B cell (primary cell): ENCODE measurements around the gene KBTBD13. TPM values are rescaled to one million over a fixed set of nuclear protein-coding genes. Genes with fewer than 3 reads are reported as not detected.

Experiments used
- ATAC-seq: fragments of 200-7000 bp; cut with Tn5 transposase; one replicate; pipeline ENCODE4 v1.10.0; 2021; ENCODE audit warnings: low read depth, mild to moderate bottlenecking, moderate number of reproducible peaks, moderate library complexity
- CTCF ChIA-PET: fragments of 350-600 bp; sonication (Branson Sonifier 250); formaldehyde crosslinking; loops from one replicate; lab custom pipeline; 2021; ENCODE audit warnings: antibody characterized with exemption, inconsistent platforms; lab: Charles Lee
- POLR2A ChIA-PET: fragments of 350-600 bp; sonication (Branson Sonifier 250); formaldehyde crosslinking; loops from one replicate; lab custom pipeline; 2021; ENCODE audit warnings: antibody characterized with exemption; lab: Charles Lee
- DNase-seq: peaks from one replicate; pipeline ENCODE4 v3.0.0; 2013
- H2AFZ ChIP-seq: 2 replicates; pipeline ENCODE4 v1.6.1; 2012; ENCODE audit warnings: mild to moderate bottlenecking, low read depth, low read length; ENCODE audit not compliant: insufficient read depth, poor library complexity, severe bottlenecking
- H3K27ac ChIP-seq, 2 donors: 1 replicate in 1 of 2; 2 replicates in 1 of 2; pipeline ENCODE4 v1.5.1; 2012 to 2013; ENCODE audit warnings: low read length in 2 of 2, mild to moderate bottlenecking in 2 of 2, moderate library complexity in 1 of 2
- H3K27me3 ChIP-seq, 4 experiments: fragments of 200-600 bp in 1 of 4; sonication (generic) in 1 of 4; replicated peaks in 1 of 4; 1 replicate in 2 of 4; 2 replicates in 2 of 4; pipeline versions ENCODE4 v1.6.1 to v1.7.0; 2013 to 2016; ENCODE audit warnings: low read length in 3 of 4, mild to moderate bottlenecking in 2 of 4, mixed read lengths in 1 of 4, moderate library complexity in 1 of 4; ENCODE audit not compliant: insufficient read depth in 4 of 4, control insufficient read depth in 3 of 4; ENCODE audit errors: control extremely low read depth in 1 of 4
- H3K36me3 ChIP-seq, 2 experiments: replicated peaks in 1 of 2; 1 replicate in 1 of 2; 2 replicates in 1 of 2; pipeline versions ENCODE4 v1.6.1 to v1.7.1; 2013; ENCODE audit warnings: low read length in 1 of 2; ENCODE audit not compliant: insufficient read depth in 2 of 2, control insufficient read depth in 1 of 2; ENCODE audit errors: control extremely low read depth in 1 of 2, extremely low read depth in 1 of 2
- H3K4me1 ChIP-seq, 2 donors: fragments of 200-600 bp in 1 of 2; sonication (generic) in 1 of 2; 1 replicate in 1 of 2; 2 replicates in 1 of 2; pipeline versions ENCODE4 v1.5.1 to v1.6.1; 2013 to 2017; ENCODE audit warnings: low read length in 2 of 2; ENCODE audit not compliant: control insufficient read depth in 2 of 2, insufficient read depth in 2 of 2
- H3K4me2 ChIP-seq: replicated peaks from 2 replicates; pipeline ENCODE3; 2012; ENCODE audit warnings: mild to moderate bottlenecking, low read depth, low read length; ENCODE audit not compliant: poor library complexity, severe bottlenecking
- H3K4me3 ChIP-seq, 5 experiments: fragments of 200-600 bp in 1 of 5; sonication (generic) in 1 of 5; 1 replicate in 3 of 5; 2 replicates in 2 of 5; pipeline versions ENCODE4 v1.5.1 to v1.7.0; 2011 to 2016; ENCODE audit warnings: low read length in 4 of 5, mild to moderate bottlenecking in 4 of 5, low read depth in 2 of 5, control low read depth in 1 of 5, moderate library complexity in 1 of 5; ENCODE audit not compliant: insufficient read depth in 1 of 5; ENCODE audit errors: control extremely low read depth in 1 of 5, extremely low read depth in 1 of 5
- H3K79me2 ChIP-seq: fragments of 200-600 bp; sonication (generic); one replicate; pipeline ENCODE4 v1.6.0; 2016; ENCODE audit warnings: low read length; ENCODE audit not compliant: control insufficient read depth, insufficient read depth
- H3K9ac ChIP-seq: fragments of 200-600 bp; sonication (generic); 2 replicates; pipeline ENCODE4 v1.6.1; 2017; ENCODE audit warnings: mild to moderate bottlenecking, low read length, moderate library complexity
- H3K9me3 ChIP-seq, 3 donors: one replicate each; pipeline versions ENCODE4 v1.6.1 to v1.7.1; 2013; ENCODE audit warnings: low read length in 2 of 3; ENCODE audit not compliant: control insufficient read depth in 2 of 3, insufficient read depth in 1 of 3; ENCODE audit errors: control extremely low read depth in 1 of 3
- H4K20me1 ChIP-seq: 2 replicates; pipeline ENCODE4 v1.6.0; 2012; ENCODE audit warnings: mild to moderate bottlenecking, low read length; ENCODE audit not compliant: insufficient read depth, control insufficient read depth, poor library complexity, severe bottlenecking
- H3K27ac Mint-ChIP-seq: one replicate; pipeline ENCODE4 v1.8.0; 2021; ENCODE audit warnings: mixed read lengths
- H3K27me3 Mint-ChIP-seq: one replicate; pipeline ENCODE4 v1.8.0; 2021; ENCODE audit warnings: mixed read lengths
- H3K4me1 Mint-ChIP-seq: one replicate; pipeline ENCODE4 v1.8.0; 2021; ENCODE audit warnings: mixed read lengths
- H3K4me3 Mint-ChIP-seq: one replicate; pipeline ENCODE4 v1.8.0; 2021; ENCODE audit warnings: mixed read lengths
- H3K9me3 Mint-ChIP-seq: one replicate; pipeline ENCODE4 v1.8.0; 2022; ENCODE audit warnings: mixed read lengths; ENCODE audit not compliant: insufficient read depth
- CTCF ChIP-seq: fragments of 200-600 bp; IDR thresholded peaks from one replicate; pipeline ENCODE4 v1.8.0; 2022; ENCODE audit warnings: antibody characterized with exemption, mild to moderate bottlenecking
- EZH2 ChIP-seq: IDR thresholded peaks from 2 replicates; pipeline ENCODE4 v1.6.1; 2012; ENCODE audit warnings: borderline replicate concordance, low read depth, mild to moderate bottlenecking, moderate library complexity, low read length; ENCODE audit not compliant: insufficient read depth, poor library complexity, severe bottlenecking
- WGBS: methylation state at CpG from one replicate; pipeline ENCODE4 v1.1.5; 2013; ENCODE audit warnings: missing lambda C conversion rate; ENCODE audit not compliant: insufficient coverage; 5-methylcytosine and 5-hydroxymethylcytosine counted together
- intact Hi-C: fragments of 100-400 bp; cut with micrococcal nuclease; formaldehyde crosslinking; loops from one replicate; pipeline ENCODE4 v1.10.0; 2022
- polyA plus RNA-seq: library from polyadenylated mRNA; depleted of rRNA; stranded (reverse); fragments of >200 nt; gene quantifications from 2 replicates; pipeline ENCODE4 v1.2.3, GENCODE V29; 2012
- total RNA-seq, 2 donors: library from RNA; stranded (reverse); fragments of 120-200 nt in 1 of 2; gene quantifications; 1 replicate in 1 of 2; 2 replicates in 1 of 2; pipeline versions ENCODE4 v1.2.3 to v1.2.4, GENCODE V29; 2013 to 2022

Gene KBTBD13
- total and polyA plus RNA-seq, 2 donors (not counting 1 experiment from before 2014, with no cell fraction given) = not detected

DNA sequence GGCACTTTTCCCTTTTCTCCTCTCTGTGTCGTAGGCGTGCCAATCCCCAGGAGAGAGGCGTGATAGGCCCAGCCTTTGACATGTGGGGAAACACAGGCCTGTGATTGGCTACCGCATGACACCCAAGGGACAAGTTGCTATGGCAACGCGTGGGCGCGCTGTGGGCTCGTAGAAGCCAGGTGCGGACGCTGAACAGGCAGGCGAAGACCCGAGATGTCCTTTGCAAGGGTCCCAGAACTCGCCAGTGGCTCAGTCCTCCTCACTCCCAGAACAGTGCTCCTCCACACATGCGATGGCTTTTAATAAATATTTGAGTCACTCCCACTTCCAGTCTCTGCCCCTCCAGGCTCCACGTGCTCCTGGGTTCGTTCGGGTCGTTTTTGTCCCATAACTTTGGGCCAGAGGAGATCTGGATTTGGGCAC lies 27.1 kb upstream of the KBTBD13 start:
- Histone ChIP-seq H3K27me3 (peaks cover 0 to 6% (median 0%) of the 10 kb centered on the region in 4 experiments), H3K4me2 (peak overlapping the region; percentile 86), H2AFZ (peak overlapping the region; percentile 36), H3K79me2 (no peaks in the 10 kb centered on the region), H4K20me1 (no peaks in the 10 kb centered on the region), H3K9ac (peak overlapping the region; percentile 57), H3K4me3 (peak overlapping the region; percentile 14 to 57 (median 34)), H3K9me3 (no peaks in the 10 kb centered on the region), H3K36me3 (no peaks in the 10 kb centered on the region), H3K4me1 (peaks cover 13 to 18% of the 10 kb centered on the region in 2 donors), H3K27ac (no peak overlapping the region)
- DNase-seq (peak; percentile 96), ATAC-seq (peak; percentile 98)
- under 1% methylated on average over 14 of the region's 19 CpGs for WGBS
- Mint-ChIP-seq H3K4me3 (peak overlapping the region; percentile 81), H3K4me1 (peaks cover 15% of the 10 kb centered on the region), H3K27ac (peak overlapping the region; percentile 80), H3K27me3 (peaks cover 4% of the 10 kb centered on the region), H3K9me3 (no peaks in the 10 kb centered on the region)
- CTCF ChIA-PET = interaction anchor here (1.1 kb wide), 1 partner anchor 8 kb away, joined by 3 read pairs; no protein-coding TSS in a partner anchor
- intact Hi-C loops = loop anchor here (1.0 to 2.0 kb wide), 3 partner anchors 17 to 237 kb away; partner anchors contain the start of gene PARP16
- POLR2A ChIA-PET = no interaction called here
- TF ChIP-seq CTCF (no peak), EZH2 (no peak)

DNA sequence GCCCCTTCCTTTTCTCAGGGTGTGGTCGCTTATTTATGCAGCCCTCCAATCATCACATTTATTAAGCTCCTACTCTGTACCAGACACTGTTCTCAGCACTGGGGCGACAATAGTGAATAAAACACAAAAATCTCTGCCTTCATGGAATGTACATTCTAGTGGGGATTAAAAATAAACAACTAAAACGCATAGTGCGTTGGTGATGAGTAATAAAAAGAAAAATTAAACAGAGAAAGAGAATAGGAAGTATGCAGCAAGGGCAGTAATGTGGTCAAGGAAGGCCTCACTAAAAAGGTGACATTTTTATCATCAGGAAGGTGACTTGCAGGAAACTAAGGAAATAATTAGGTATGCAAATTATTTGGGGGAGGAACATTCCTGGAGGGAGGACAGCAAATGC lies 26.3 kb upstream of the KBTBD13 start:
- Histone ChIP-seq H3K4me3 (no peak overlapping the region), H3K36me3 (no peaks in the 10 kb centered on the region), H2AFZ (peak overlapping the region; percentile 36), H3K79me2 (no peaks in the 10 kb centered on the region), H3K27me3 (peaks cover 0 to 6% (median 0%) of the 10 kb centered on the region in 4 experiments), H3K9me3 (no peaks in the 10 kb centered on the region), H4K20me1 (no peaks in the 10 kb centered on the region), H3K9ac (no peak overlapping the region), H3K4me2 (peak overlapping the region; percentile 86), H3K27ac (no peak overlapping the region), H3K4me1 (peaks cover 13 to 19% of the 10 kb centered on the region in 2 donors)
- no peak overlapping the region for H3K27ac Mint-ChIP-seq
- H3K4me1 Mint-ChIP-seq = peaks cover 15% of the 10 kb centered on the region
- WGBS = 50% methylated on average over 1 of the region's 4 CpGs
- intact Hi-C loops = no loop called here
- ATAC-seq (no peak), DNase-seq (no peak)
- TF ChIP-seq EZH2 = no peak
- peak overlapping the region; percentile 81 for H3K4me3 Mint-ChIP-seq
- ChIA-PET POLR2A (no interaction called here), CTCF (interaction anchor here (0.7 to 1.1 kb wide), 3 partner anchors 8 to 65 kb away, joined by 3 to 4 read pairs (median 3); partner anchors contain the start of gene UBAP1L)
- H3K27me3 Mint-ChIP-seq = peaks cover 4% of the 10 kb centered on the region
- no peaks in the 10 kb centered on the region for H3K9me3 Mint-ChIP-seq
